Activated T-cell treated with anti-CD3 and anti-CD28 coated beads for 1 hour (primary cell): ENCODE data around the gene PLXDC2.

Experiments
- DNase-seq: peaks from one replicate; pipeline ENCODE4 v3.0.0-alpha.2; 2020; ENCODE audit warnings: low read depth

The PLXDC2 gene

GRCh38 chr10:19815731-19816410 lies 361 bp upstream of the PLXDC2 start:
- no peak for DNase-seq

DNA sequence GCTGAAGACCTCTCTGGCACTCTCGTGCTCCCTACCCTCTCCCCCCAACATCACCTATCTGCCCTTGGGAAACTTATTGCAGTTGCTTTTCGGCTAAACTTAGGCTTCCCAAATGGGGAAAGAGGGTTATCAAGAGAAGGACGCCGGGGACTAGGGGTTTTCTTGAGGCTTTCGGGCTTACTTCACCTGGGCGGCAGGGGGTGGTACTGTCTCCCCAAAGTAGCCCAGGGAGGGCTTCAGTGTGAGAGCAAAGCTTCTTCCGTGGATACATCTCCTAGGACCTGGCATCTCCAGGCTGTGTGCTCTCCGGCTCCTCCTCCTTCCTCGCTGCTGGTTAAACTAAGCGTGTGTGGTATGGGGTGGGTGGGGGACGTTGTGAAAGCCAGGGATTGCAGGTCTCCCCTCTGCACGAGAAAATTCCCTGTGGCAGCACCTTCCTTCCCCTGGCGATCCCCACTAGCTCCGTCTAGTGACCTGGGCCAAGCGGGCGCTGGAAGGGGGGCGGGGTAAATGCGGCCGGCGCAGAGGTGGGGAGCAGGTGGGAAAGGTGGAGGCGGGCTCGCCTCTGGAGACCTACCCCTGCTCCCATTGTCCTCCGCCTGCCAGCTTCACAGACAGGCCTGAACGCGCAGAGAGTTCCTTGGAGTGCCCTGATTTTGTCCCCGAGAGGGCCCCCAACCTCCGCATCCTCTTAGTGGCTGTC lies 1.1 kb downstream of the PLXDC2 start:
- no peak for DNase-seq

- no peak for DNase-seq
Observed at GRCh38 chr10:19818876-19819275, 2.6 kb downstream of the PLXDC2 start.

- no peak for DNase-seq
Observed at GRCh38 chr10:19819419-19820033, 3.3 kb downstream of the PLXDC2 start.

- no peak for DNase-seq
Observed at GRCh38 chr10:19824381-19825342, 8.4 kb downstream of the PLXDC2 start.

DNA sequence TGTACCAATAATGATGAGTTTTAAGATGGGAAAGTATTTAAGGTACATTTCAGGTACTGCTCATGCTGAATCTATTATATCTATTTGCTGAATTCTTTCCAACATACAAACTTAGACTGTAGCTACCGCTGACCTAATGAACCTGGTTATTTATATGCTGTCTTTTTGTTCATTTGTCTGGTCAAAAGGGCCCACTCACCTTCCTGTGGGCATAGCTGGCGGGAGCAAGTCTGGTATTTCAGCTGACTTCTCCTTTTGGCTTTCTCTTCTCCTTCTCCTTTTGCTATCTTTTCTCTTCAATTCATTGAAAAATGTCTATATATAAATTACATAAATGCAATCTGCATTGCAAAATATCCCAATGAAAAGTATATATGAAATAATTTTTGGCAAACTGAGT lies 9.5 kb downstream of the PLXDC2 start:
- no peak for DNase-seq

DNA sequence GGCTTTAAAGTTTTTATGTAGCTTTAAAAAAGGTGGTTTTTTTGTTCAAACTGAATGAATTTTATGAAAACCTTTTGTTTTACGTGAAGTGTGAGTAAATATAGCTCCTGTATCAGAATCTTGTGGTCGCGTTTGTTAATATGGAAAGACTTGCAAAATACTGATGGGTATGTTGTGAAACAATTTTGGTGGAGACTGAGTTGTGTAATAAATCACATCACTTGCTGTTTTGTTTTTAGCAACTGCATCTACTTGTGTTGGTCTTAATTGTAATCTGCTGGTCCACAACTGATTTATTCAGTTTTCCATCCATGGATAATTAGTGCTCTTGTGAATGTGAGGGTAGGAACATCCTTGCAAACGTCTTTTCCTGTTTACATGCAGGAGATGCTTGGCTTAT lies 10.5 kb downstream of the PLXDC2 start:
- DNase-seq: no peak

DNA sequence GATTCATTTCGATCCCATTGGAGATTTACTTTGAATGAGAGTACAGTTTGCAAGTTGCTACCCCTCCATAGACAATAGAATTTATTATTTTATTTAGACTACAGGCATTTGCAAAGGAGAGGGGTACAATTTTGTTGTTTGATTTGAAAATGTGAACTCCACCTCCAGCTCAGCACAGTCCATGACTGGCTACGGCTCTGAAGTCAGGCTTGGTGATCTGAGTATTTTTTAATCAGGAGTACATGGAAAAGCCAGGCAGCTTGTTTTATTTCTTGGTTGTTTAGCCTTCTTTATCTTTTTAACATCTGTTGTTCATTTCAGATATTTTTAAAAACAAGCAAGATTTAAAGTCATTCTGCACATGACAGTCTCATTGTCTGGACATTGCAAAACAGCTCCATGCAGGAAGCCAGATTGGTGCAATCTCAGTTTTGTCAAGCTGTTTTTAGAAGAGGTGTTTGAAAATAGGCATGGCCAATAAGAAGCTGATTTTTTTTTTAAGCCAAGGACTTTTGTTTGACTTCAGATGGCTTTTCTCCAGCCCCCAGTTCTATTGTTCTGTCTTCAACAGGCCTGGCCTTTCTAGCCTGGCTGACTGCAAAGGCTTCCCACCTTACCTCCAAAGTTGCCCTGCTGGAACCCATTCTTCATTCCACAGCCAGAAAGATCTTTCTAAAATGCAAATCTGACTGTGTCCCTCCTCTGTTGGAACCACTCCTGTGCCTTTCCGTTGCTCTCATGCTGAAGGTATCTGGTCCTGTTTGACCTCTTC lies 12.2 kb downstream of the PLXDC2 start:
- no peak for DNase-seq

DNA sequence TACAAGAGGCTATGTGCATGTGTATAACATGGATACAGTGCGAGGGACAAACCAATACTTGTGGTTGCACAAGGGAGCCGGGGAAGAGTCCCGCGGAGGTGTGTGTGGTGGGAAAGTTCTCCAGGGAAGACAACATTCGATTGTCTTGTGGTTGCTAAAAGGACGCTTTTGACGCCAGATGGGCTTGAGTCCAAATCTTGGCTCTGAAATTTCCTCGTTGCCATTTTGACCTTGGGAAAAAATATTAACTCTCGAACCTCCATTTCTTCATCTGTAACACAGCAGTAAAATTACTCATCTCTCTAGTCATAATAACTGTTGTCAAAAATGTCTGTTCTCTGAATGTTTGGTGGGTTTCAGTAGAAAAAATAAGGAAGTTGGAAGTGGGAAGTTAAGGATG lies 16.5 kb downstream of the PLXDC2 start:
- no peak for DNase-seq

DNA sequence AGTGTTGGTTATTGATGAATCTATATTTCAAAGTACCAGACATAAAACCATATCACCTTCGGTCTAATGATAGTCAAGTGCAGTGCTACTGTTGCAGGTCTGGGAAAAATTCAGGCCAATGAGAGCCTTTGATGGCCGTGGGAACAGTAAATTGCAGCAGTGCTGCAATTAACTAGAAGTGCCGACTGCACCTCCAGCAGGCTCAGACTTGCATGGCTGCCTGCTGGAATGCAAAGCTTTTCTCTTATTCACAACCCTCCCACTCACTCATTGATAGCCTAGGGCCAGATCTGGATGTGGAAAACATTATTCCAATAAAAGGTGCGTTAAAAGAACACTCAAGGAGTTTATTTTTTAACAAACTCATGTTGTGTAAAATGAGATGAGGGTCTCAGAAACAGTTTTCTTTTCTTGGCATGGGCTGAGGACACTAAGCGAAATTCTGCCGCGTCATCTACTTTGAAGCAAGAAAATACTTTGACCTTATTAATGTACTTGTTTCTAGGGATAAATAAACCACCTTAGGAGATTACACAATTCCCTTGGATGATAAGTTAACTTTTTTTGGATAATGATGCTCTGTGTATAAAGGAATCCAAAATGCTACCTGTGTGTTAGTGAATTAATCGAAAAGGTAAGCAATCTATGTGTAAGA lies 17.1 kb downstream of the PLXDC2 start:
- DNase-seq: no peak

GRCh38 chr10:19835952-19836351 lies 19.7 kb downstream of the PLXDC2 start:
- no peak for DNase-seq

GRCh38 chr10:19839090-19839489 lies 22.9 kb downstream of the PLXDC2 start:
- DNase-seq: no peak

DNA sequence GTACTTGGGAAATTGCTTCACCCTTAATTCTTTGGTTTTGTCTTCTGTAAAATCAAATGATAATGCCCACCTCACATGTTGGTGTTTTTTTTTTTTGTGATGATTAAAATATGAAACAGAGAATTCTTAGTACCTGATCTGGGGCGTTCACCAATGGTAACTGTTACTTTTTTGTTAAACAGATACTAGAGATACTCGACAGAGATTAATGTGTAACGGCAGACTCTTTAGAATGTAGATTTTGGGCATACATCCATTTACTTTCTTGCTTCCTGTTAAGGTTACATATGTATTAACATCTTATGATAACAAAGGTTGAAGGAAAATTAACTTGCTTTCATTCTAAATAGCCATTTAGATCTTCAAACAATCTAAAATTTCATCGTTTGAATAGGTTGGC lies 23.3 kb downstream of the PLXDC2 start:
- DNase-seq: no peak

GRCh38 chr10:19840776-19841175 lies 24.5 kb downstream of the PLXDC2 start:
- DNase-seq: no peak

DNA sequence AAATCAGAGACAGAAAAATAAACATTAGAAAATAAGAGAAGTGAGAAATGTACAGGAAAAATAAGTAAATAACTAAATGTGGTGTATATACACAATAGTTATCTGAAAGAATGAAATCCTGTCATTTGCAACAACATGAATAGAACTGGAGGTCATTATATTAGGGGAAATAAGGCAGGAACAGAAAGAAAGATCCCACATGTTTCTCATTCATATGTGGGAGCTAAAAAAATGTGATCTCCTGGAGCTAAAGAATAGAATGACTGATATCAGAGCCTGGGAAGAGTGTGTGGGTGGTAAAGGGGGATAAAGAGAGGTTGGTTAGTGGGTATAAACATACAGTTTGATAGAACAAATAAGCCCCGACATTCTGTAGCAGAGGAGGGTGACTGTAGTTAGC lies 27.3 kb downstream of the PLXDC2 start:
- DNase-seq: no peak

DNA sequence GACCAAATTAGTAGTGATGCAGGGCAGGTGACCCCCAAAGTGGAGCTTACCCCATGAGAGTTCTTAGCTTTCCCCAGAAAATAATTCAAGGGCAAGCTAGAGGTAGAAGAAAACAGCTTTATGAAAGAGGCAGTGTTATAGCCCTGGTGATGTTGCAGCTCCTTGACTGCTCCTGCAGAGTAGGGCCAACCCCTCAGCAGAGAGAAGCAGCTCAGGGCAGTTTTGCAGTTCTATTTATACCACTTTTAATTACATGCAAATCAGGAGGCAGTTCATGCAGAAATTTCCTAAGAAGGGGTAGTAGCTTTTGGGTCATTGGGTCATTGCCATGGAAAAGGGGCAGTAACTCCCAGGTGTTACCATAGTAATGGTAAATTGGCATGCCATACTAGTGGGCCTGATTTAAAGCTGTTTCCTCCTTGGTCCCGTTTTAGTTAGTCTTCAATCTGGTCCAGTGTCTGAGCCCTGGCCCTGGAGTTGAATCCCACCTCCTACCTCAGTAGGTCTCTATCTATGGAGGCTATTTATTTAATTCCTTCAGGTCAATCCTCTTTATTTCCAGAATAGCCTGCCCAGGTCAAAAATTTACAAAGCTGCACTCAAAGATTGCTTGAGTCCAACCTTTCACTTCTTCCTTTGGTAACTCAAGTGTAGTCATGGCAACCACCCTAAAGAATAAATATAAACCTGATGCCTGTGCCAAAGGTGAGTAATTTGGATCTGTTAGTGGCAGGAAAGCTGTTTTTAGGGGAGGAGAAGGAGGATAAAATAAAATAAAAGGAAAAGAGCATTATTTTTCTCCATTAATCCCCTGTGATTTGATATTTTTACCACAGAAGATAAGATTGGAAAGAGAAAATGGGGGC lies 29.5 kb downstream of the PLXDC2 start:
- no peak for DNase-seq

GRCh38 chr10:19847321-19847720 lies 31.1 kb downstream of the PLXDC2 start:
- no peak for DNase-seq

DNA sequence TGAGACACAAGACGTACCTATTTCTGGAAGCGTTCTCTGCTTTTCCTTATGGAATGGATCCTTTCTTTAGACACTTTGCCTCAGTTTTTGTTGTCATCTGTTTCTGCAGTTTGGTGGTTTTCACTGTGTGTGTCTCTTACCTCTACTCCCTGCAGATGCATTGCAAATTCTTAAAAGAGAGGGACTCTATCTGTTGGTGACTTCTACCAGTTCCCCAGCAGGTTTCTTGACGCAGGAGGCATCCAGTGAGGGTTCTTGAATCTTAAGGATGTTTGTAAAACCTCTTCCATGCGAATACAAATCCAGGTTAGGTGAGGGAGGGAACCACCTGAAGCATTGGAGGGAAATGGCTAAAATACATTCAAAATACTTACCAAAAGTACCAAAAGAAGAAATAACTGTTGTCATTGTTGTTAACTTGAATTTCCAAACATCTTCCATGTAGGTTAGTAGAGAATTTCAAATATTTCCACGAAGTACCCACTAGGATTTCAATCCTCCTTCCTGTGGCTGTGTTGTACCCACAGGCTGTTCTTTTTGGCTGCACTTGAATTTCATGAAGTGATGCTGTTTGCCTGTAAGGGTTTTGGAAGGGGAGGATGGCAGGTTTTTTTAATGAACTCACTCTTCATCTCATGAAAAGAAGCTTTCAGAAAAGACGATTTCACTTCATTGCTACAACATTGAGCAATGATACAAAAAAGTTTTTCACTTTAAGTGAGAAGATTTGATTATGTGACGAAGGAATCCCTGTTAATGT lies 32.2 kb downstream of the PLXDC2 start:
- DNase-seq: no peak

GRCh38 chr10:19853831-19854230 lies 37.6 kb downstream of the PLXDC2 start:
- DNase-seq: no peak
